Measurements from ENCODE around the gene OBSCN. TPM values are rescaled to one million over a fixed set of nuclear protein-coding genes. Genes with fewer than 3 reads are reported as not detected.

OBSCN gene
- total RNA-seq, 1 donor from 2014 or later, result 39.4 TPM

DNA sequence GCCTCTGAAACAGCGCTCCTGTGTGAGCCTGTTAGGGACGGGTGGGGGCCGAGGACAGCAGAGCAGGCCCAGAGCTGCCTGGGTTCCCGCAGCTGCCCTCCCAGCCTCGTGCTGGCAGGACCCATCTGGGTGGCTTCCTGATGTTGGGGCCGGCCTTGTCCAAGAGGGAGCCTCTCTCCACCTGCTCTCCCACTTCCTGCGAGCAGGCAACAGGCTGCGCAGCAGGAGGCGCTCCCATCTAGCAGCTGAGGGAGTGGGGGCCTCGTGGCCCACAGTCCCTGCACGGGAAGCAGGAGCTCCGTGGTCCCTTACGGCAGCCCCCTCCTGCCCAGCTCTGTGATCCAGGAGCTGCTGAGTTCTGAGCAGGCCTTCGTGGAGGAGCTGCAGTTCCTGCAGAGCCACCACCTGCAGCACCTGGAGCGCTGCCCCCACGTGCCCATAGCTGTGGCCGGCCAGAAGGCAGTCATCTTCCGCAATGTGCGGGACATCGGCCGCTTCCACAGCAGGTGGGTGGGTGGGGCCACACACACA is 130.7 kb downstream of the OBSCN start:
- H3K4me1 ChIP-seq, result no peaks in the 10 kb centered on the region
- DNase-seq (no peak), ATAC-seq (no peak)
- no peaks in the 10 kb centered on the region for H3K9me3 ChIP-seq
- H3K27ac ChIP-seq, result no peak overlapping the region
- TF ChIP-seq, protein P1, sequence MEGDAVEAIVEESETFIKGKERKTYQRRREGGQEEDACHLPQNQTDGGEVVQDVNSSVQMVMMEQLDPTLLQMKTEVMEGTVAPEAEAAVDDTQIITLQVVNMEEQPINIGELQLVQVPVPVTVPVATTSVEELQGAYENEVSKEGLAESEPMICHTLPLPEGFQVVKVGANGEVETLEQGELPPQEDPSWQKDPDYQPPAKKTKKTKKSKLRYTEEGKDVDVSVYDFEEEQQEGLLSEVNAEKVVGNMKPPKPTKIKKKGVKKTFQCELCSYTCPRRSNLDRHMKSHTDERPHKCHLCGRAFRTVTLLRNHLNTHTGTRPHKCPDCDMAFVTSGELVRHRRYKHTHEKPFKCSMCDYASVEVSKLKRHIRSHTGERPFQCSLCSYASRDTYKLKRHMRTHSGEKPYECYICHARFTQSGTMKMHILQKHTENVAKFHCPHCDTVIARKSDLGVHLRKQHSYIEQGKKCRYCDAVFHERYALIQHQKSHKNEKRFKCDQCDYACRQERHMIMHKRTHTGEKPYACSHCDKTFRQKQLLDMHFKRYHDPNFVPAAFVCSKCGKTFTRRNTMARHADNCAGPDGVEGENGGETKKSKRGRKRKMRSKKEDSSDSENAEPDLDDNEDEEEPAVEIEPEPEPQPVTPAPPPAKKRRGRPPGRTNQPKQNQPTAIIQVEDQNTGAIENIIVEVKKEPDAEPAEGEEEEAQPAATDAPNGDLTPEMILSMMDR (IDR thresholded peaks at IDR 0.05), result no peak
- H3K27me3 ChIP-seq, result no peaks in the 10 kb centered on the region
- peaks cover 4% of the 10 kb centered on the region for H3K36me3 ChIP-seq
- H3K4me3 ChIP-seq, result no peak overlapping the region
- intact Hi-C loops (cut with DNase I), result no loop called here

DNA sequence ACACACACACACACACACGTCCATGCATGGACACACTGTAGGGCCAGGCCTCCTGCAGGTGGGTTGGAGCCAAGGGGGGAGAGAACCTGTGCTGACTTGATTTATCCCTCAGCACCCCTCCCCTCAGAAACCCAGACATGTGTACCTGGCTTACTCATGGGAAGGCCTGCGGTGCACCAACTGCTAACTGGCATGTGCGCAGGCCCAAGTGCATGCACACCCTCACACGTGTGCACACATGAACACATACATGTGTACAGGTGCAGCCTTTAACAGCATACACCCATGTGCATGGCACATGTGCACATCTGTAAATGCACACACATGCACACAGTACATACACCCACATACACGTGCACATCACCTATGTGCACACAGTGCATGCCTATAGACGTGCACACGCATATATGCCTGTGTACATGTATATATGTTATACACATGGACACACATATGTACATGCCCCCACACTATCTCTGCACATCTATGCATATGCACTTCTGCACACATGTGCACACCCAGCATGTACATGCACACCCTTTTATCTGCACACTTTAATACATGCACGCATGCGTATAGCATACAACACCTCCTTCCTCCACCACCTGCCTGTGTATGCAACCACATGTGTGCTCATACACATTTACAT is 131.3 kb downstream of the OBSCN start:
- H3K27ac ChIP-seq, result no peak overlapping the region
- no peaks in the 10 kb centered on the region for H3K9me3 ChIP-seq
- intact Hi-C loops (cut with DNase I), result no loop called here
- TF ChIP-seq, protein P1 (IDR thresholded peaks at IDR 0.05), result no peak
- H3K4me3 ChIP-seq, result no peak overlapping the region
- no peaks in the 10 kb centered on the region for H3K4me1 ChIP-seq
- no peaks in the 10 kb centered on the region for H3K27me3 ChIP-seq
- H3K36me3 ChIP-seq, result no peaks in the 10 kb centered on the region
- DNase-seq, result no peak
- ATAC-seq, result no peak

DNA sequence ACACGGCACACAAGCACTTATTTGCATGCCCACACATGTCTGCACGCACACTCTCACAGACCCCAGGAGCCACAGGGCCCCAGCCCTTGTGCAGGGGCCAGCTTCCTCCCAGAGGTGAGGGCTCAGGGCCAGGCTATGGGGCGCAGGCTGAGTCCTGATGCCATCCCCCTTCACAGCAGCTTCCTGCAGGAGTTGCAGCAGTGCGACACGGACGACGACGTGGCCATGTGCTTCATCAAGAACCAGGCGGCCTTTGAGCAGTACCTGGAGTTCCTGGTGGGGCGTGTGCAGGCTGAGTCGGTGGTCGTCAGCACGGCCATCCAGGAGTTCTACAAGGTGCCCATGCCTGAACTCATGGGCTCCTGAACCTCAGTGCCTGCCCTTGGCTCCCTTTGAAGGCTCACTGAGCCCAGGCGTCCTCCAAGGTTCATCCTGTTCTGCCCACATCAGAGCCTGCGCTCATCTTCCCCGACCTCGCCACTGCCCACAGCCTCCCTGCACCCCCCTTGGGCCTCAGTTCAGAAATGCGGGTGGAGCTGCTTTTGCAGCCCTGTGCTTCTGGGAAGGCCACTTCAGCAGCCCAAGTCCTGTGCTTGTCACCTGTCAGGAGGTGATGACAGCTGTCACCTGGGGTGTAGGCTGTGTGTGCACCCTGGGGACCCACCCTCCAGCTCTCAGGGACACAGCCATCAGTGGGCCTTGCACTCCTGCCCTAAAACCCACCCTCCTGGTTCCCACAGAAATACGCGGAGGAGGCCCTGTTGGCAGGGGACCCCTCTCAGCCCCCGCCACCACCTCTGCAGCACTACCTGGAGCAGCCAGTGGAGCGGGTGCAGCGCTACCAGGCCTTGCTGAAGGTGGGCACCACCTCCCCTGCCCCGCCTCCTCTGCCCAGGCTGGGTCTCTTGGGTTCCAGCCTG is 132.2 kb downstream of the OBSCN start:
- Histone ChIP-seq H3K9me3 (no peaks in the 10 kb centered on the region), H3K27me3 (no peaks in the 10 kb centered on the region), H3K4me3 (no peak overlapping the region), H3K4me1 (no peaks in the 10 kb centered on the region), H3K27ac (no peak overlapping the region), H3K36me3 (no peaks in the 10 kb centered on the region)
- intact Hi-C loops (cut with DNase I), result no loop called here
- ATAC-seq (no peak), DNase-seq (peak; percentile 56)
- TF ChIP-seq, protein P1 (IDR thresholded peaks at IDR 0.05), result no peak

DNA sequence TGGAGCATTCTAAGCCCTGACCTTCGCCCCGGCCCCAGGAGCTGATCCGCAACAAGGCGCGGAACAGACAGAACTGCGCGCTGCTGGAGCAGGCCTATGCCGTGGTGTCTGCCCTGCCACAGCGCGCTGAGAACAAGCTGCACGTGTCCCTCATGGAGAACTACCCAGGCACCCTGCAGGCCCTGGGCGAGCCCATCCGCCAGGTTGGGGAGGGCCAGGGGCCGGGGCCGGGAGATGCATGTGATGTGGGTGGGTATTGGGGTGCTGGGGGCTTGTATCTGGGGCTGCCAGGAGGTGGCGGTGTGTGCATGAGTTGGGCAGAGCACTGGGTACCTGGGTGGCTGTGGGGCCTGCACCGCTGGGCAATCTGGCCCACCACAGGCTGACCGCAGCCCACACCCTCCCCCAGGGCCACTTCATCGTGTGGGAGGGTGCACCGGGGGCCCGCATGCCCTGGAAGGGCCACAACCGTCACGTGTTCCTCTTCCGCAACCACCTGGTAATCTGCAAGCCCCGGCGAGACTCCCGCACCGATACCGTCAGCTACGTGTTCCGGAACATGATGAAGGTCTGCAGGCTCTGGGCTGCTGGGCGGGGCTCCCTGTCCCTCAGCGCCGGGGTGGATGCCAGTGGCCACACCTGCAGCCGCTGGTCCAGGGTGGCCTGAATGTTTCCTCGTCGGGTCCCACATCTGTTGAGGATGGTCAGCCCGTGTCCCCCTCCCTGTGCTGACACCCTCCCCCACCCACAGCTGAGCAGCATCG is 133.0 kb downstream of the OBSCN start:
- ATAC-seq, result no peak
- no peak overlapping the region for H3K27ac ChIP-seq
- H3K4me1 ChIP-seq, result no peaks in the 10 kb centered on the region
- no peaks in the 10 kb centered on the region for H3K27me3 ChIP-seq
- no peak for DNase-seq
- intact Hi-C loops (cut with DNase I), result no loop called here
- no peaks in the 10 kb centered on the region for H3K9me3 ChIP-seq
- no peak overlapping the region for H3K4me3 ChIP-seq
- TF ChIP-seq, protein P1 (IDR thresholded peaks at IDR 0.05), result peak; percentile 18
- H3K36me3 ChIP-seq, result no peaks in the 10 kb centered on the region

DNA sequence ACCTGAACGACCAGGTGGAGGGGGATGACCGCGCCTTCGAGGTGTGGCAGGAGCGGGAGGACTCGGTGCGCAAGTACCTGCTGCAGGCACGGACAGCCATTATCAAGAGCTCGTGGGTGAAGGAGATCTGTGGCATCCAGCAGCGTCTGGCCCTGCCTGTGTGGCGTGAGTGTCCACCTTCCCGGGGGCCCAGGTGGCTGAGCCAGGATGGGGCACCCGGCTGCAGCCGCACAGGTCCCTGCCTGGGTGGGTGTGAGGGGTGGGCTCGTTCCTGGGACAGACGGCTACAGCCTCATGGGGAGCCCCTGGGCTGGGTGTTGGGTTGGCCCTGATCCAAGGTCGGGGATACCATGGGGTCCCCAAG is 133.6 kb downstream of the OBSCN start:
- ATAC-seq, result no peak
- DNase-seq, result no peak
- TF ChIP-seq, protein P1 (IDR thresholded peaks at IDR 0.05), result no peak
- intact Hi-C loops (cut with DNase I), result no loop called here
- no peaks in the 10 kb centered on the region for H3K4me1 ChIP-seq
- no peak overlapping the region for H3K27ac ChIP-seq
- H3K9me3 ChIP-seq, result no peaks in the 10 kb centered on the region
- no peak overlapping the region for H3K4me3 ChIP-seq
- no peaks in the 10 kb centered on the region for H3K36me3 ChIP-seq
- H3K27me3 ChIP-seq, result no peaks in the 10 kb centered on the region
